ENCODE results near the gene RGS12. TPM values are rescaled to one million over a fixed set of nuclear protein-coding genes. Genes with fewer than 3 reads are reported as not detected.

Gene RGS12
- polyA plus RNA-seq, 3 donors = 6.9 to 16.6 (median 16.3) TPM

DNA sequence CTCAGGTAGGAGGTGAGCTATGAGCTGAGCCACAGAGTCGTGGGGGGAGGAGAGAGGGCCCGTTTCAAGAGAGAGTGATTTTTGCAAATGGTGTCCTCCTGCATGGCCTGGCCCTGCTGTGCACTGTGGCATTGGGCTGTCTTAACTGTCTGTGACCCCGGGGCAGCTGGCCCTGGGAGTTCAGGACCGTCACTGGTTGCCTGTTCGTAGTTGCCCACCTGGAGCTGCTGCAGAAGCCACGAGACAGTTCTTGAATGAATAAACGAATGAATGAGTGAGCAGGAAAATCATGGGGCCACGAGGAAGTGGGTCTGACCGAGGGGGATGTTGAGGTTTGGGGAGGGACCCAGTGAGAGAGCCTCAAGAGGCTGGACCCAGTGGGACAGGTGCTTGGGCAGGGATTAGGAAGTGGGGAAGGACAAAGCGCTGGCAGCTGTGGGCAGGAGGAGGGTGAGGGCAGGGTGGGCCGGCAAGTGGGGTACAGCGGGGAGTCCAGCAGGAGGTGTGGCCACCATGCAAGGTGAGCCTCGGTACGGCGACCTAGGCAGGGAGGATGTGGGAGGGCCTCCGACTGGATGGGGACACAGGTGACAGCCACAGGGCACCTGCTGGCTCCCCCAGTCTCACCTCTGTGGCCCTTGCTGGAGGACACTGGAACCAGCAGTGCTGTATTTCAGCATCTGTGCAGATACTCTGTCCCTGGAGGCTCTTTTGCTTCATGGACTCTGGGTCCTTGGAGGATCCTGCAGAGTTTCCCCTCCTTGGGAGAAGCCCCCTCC, 10.2 kb downstream of the RGS12 start:
- 55 to 83% (median 58%) methylated on average over 16 of the region's 16 CpGs for WGBS, 3 donors
- H3K27ac ChIP-seq (ENCODE audit: low read depth, low read length) = no peak overlapping the region

GRCh38 chr4:3303565-3303824, 10.7 kb downstream of the RGS12 start:
- no peak overlapping the region for H3K27ac ChIP-seq (ENCODE audit: low read depth, low read length)
- 74 to 95% (median 77%) methylated on average over 2 of the region's 2 CpGs for WGBS, 3 donors

DNA sequence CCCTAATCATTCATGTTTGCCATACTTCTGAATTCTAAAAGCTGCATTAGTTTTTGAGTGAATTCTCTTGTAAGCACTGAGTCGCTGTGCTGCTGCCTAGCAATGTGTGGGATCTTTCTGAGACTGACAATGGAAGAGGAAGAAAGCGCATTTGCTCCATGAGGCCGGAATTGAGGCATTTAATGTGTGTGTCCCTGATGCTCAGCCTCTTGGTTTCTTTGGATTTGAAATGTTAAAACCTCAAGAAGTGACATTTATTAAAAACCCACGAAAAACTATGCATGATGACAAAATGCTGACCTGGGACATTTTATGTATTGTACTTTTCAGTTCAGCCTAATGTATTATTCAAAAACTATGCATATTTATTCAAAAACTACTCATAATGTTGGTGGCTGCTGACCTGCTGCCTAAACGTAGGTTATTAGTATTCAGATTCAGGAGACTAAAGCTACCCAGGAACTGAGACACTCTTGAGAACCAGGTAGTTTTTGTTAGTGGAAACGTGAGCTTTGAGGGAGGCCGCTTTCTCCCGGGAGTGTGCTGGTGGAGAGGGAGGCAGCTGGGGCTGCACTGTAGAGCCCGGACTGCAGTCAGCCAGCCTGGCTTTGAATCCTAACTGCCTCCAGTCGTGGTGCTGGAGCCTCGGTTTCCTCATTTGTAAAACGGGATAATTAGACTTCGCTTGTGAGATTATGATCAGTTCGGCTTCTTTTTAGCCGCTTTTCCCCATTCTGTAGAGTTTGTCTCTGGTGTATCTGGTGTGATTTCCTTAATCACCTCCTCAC, 11.3 kb downstream of the RGS12 start:
- WGBS, 3 donors = 76 to 92% (median 80%) methylated on average over 15 of the region's 15 CpGs

GRCh38 chr4:3304831-3305609, 12.2 kb downstream of the RGS12 start:
- no peak overlapping the region for H3K27ac ChIP-seq (ENCODE audit: low read depth, low read length)
- WGBS, 3 donors = 50 to 79% (median 53%) methylated on average over 25 of the region's 25 CpGs

More for the DNA sequence above, 11.3 kb downstream of the RGS12 start:
- H3K27ac ChIP-seq (ENCODE audit: low read depth, low read length) = no peak overlapping the region

DNA sequence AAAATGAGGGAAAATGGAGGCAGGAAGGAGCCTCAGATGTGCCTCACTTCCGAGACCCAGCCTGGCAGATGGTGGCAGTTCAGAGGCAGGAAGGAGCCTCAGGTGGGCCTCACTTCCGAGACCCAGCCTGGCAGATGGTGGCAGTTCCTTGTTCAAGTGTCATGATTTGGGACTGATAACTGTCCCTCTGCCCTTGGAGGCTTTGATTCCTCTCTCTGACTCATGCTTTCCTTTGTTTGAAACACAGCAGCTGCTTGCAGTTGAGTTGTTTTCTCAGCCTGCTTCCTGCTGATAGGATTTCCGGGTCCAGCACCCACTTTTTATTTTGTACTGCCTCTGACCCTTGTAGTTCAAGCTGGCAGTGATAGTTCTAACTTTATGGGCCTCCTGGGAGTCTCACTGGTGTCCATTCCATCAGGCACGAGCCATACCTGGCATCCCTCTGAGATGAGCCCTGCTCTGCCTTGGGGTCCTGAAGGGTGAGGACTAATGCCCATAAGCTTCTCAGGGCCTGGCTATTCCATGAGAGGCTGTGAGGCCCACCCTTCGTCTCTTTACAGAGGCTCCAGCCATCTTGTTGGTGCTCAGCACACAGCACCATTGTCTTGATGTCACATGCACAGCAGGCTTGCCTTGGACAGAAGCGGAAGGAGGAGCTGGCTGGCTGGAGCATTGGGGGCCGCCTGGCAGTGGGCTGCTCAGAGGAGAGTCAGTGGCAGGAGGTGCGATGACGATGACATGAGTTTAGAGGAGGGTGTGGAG, 13.0 kb downstream of the RGS12 start:
- WGBS, 3 donors = 63 to 70% (median 68%) methylated on average over 9 of the region's 9 CpGs
- no peak overlapping the region for H3K27ac ChIP-seq (ENCODE audit: low read depth, low read length)

DNA sequence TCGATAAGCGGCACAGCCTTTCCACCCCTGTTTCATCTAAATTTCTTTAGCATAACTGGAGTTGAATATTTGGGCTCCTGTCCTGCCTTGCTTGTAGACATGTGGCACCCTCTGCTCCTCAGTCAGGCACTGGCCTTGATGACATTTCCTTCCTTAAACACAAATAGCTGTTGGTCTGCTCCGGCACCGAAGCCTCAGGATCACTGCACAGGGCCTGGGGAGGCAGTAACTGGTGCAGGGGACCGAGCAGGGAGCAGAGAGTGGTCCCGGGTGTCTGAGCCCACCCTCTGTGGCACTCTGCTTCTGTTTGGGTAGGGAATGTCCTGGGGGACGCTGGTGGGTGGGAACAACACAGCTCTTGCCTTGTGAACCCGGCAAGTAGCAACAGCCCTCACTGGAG, 13.6 kb downstream of the RGS12 start:
- WGBS, 3 donors = 57 to 82% (median 63%) methylated on average over 8 of the region's 8 CpGs
- no peak overlapping the region for H3K27ac ChIP-seq (ENCODE audit: low read depth, low read length)

DNA sequence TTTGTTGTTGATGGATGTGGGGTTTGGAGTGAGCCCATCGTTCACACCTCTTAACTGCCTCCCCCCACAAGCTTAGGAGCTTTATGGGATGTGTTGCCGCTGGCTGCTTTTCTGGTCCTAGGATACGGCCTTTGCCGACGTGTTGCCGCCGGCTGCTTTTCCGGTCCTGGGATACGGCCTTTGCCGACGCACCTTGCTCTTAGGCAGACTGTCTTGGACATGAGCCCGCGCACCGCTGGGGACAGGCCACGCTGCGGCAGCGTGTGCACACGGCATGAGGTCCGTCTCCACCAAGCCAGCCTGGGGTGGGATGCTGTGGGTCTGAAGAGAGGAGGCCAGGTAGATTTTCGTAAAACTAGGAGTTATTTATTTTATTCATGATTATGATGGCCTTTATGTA, 14.2 kb downstream of the RGS12 start:
- 86 to 94% (median 88%) methylated on average over 20 of the region's 20 CpGs for WGBS, 3 donors
- H3K27ac ChIP-seq (ENCODE audit: low read depth, low read length) = no peak overlapping the region

DNA sequence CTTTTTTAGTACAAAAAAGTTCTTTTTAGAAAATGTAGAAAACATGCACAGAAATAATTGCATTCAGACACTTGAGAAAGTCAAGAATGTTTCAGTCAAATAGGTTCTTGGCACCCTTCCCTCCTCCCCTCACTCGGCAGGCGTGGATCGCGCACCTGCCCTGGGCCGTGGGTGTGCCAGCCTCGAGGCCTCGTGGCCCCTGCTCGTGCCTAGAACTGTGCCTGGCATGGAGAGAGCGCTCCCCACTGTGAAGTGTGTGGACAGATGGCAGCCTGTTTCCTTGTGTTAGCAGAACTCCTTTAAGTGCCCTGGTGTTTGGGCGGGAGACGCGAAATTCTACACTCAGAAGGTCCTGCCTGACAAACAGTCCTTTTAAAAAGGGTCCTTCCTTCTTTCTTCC, 14.7 kb downstream of the RGS12 start:
- no peak overlapping the region for H3K27ac ChIP-seq (ENCODE audit: low read depth, low read length)

GRCh38 chr4:3307891-3308575, 15.2 kb downstream of the RGS12 start:
- 91 to 95% (median 92%) methylated on average over 31 of the region's 31 CpGs for WGBS, 3 donors
- H3K27ac ChIP-seq (ENCODE audit: low read depth, low read length) = no peak overlapping the region

More for the DNA sequence above, 14.7 kb downstream of the RGS12 start:
- 85 to 88% (median 87%) methylated on average over 12 of the region's 12 CpGs for WGBS, 3 donors

DNA sequence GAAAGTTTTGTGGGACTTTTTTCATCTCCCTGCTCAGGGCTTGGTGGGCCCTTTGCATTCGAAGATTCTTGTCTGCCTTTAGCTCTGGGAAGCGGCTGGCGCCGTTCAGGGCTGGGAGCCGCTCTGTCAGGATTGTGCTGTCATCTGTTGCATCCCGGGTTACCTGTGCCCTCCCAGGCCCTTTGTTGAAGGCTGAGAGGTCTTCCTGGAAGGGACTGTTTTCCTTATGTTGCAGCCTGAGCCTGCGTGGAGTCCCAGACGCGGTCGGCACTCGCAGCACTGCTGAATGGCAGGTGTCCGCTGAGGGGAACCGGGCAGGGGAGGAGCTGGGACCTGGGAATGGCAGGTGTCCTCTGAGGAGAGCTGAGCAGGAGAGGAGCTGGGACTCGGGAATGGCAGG, 15.9 kb downstream of the RGS12 start:
- WGBS, 3 donors = 74 to 86% (median 85%) methylated on average over 13 to 14 of the region's 14 CpGs
- no peak overlapping the region for H3K27ac ChIP-seq (ENCODE audit: low read depth, low read length)

GRCh38 chr4:3310301-3311094, 17.7 kb downstream of the RGS12 start:
- H3K27ac ChIP-seq (ENCODE audit: low read depth, low read length) = no peak overlapping the region
- WGBS, 3 donors = 89 to 91% (median 89%) methylated on average over 19 to 21 of the region's 21 CpGs

- H3K27ac ChIP-seq (ENCODE audit: low read depth, low read length) = no peak overlapping the region
- 94 to 96% (median 95%) methylated on average over 13 of the region's 13 CpGs for WGBS, 3 donors
These were observed 18.2 kb downstream of the RGS12 start for GRCh38 chr4:3311095-3311372.

- 93 to 97% (median 94%) methylated on average over 13 of the region's 13 CpGs for WGBS, 3 donors
- no peak overlapping the region for H3K27ac ChIP-seq (ENCODE audit: low read depth, low read length)
These were observed 18.8 kb downstream of the RGS12 start for GRCh38 chr4:3311489-3312171.

DNA sequence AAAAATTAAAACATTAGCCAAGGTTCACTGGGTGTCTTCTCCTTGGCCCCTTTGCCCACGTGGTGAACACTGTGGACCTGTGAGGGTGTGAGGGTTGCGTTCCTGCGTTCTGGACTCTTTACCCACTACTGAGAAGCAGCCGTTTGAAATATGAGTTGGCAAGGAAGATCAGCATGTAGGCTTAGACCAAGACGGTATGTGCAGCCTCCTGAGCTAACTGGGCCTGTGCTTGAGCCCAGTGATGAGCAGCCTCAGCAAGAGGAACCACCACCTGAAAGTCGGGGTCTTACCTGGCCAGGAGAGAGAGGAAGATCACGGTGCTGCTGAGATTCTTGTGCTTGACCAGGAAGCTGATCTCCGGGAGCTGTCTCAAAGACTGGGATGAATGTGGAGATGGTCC, 19.5 kb downstream of the RGS12 start:
- no peak overlapping the region for H3K27ac ChIP-seq (ENCODE audit: low read depth, low read length)
- WGBS, 3 donors = 84 to 86% (median 86%) methylated on average over 8 of the region's 8 CpGs

- WGBS, 3 donors = 89 to 94% (median 91%) methylated on average over 9 of the region's 9 CpGs
- H3K27ac ChIP-seq (ENCODE audit: low read depth, low read length) = no peak overlapping the region
These were observed 20.3 kb downstream of the RGS12 start for GRCh38 chr4:3313139-3313538.

- WGBS, 3 donors = 89 to 90% (median 90%) methylated on average over 16 of the region's 16 CpGs
- H3K27ac ChIP-seq (ENCODE audit: low read depth, low read length) = no peak overlapping the region
These were observed 20.9 kb downstream of the RGS12 start for GRCh38 chr4:3313556-3314228.

Data from adipose tissue (tissue), 3 donors.